ENCODE data around the gene VPS35L. TPM values are rescaled to one million over a fixed set of nuclear protein-coding genes. Genes with fewer than 3 reads are reported as not detected.

The VPS35L gene
- total and polyA plus RNA-seq, 2 of the 13 experiments (the other 11 are each of a cell fraction or from before 2014, with no cell fraction given) = 1.4 to 1.6 TPM

- TF ChIP-seq ZNF317 (CRISPR knock-in tag; IDR thresholded peaks at IDR 0.05) (no peak), KAT8 (CRISPR knock-in tag; IDR thresholded peaks at IDR 0.05) (no peak), PCBP2 (optimal IDR thresholded peaks at IDR 0.05; ENCODE audit: low read depth, low read length, poor library complexity, severe bottlenecking) (no peak)
Measured at GRCh38 chr16:19528666-19529065, 26.8 kb upstream of the VPS35L start (continued).

- peaks cover 6% of the 10 kb centered on the region; the same call in 1 of the 2 replicates for H3K4me1 ChIP-seq (ENCODE audit: insufficient read depth, low read length)
- no peak for TF ChIP-seq ZNF567 (CRISPR knock-in tag; IDR thresholded peaks at IDR 0.05; ENCODE audit: borderline replicate concordance)
- TF ChIP-seq POLR2G (IDR thresholded peaks at IDR 0.05; ENCODE audit: low read depth, low read length) = no peak
- TF ChIP-seq ELF1 (CRISPR knock-in tag; IDR thresholded peaks at IDR 0.05) = no peak
- TF ChIP-seq ZNF543 (CRISPR knock-in tag; IDR thresholded peaks at IDR 0.05) = no peak
- no peak for TF ChIP-seq ZBTB4 (CRISPR knock-in tag; IDR thresholded peaks at IDR 0.05; ENCODE audit: borderline replicate concordance)
- no peak for TF ChIP-seq ZNF326 (CRISPR knock-in tag; IDR thresholded peaks at IDR 0.05; ENCODE audit: borderline replicate concordance)
- TF ChIP-seq PHF21A (CRISPR knock-in tag; IDR thresholded peaks at IDR 0.05) = no peak
- TF ChIP-seq HOMEZ (CRISPR knock-in tag; IDR thresholded peaks at IDR 0.05; ENCODE audit: low read depth) = no peak
- no peak for TF ChIP-seq KDM5B (CRISPR knock-in tag; IDR thresholded peaks at IDR 0.05; ENCODE audit: borderline replicate concordance)
- TF ChIP-seq RELA (CRISPR knock-in tag; IDR thresholded peaks at IDR 0.05) = no peak
- TF ChIP-seq FOXK2 (IDR thresholded peaks at IDR 0.05) = no peak
- no peak for TF ChIP-seq NKX3-1 (CRISPR knock-in tag; IDR thresholded peaks at IDR 0.05)
- H3K9me3 ChIP-seq (ENCODE audit: low read length) = no peaks in the 10 kb centered on the region
- in situ Hi-C loops (cut with HindIII; ENCODE audit: extremely low pct_ligation_motif_present, low pct_unique_long_range_greater_than_20kb) = no loop called here
- no peak overlapping the region for H2AFZ ChIP-seq (ENCODE audit: low read length)
- ATAC-seq (no peak), DNase-seq (ENCODE audit: low spot score) (no peak), FAIRE-seq (no peak)
- peaks cover 13 to 60% of the 10 kb centered on the region in 2 experiments; a peak in 4 of 5 replicates for H3K36me3 ChIP-seq (replicated peaks in 1 of 2; ENCODE audit: control insufficient read depth in 1 of 2, insufficient read depth in 2 of 2, low read length in 2 of 2)
- H3K9ac ChIP-seq (ENCODE audit: insufficient read depth, low read depth, low read length) = no peak overlapping the region
- no TSS peak for BruUV-seq (replicated peaks)
- no peaks in the 10 kb centered on the region for H4K20me1 ChIP-seq (ENCODE audit: insufficient read depth, low read length)
- H3K79me2 ChIP-seq (ENCODE audit: insufficient read depth, low read length) = no peaks in the 10 kb centered on the region
- CTCF ChIA-PET (ENCODE audit: low intra/inter-chr PET ratio, low total read pairs) = no interaction called here
- no peak overlapping the region for H3K4me2 ChIP-seq (ENCODE audit: low read depth, low read length)
- H3K27ac ChIP-seq (ENCODE audit: extremely low read length, insufficient read depth, low read length) = no peak overlapping the region
- WGBS (ENCODE audit: low lambda C conversion rate) = 95% methylated on average over 1 of the region's 1 CpG
- POLR2A ChIA-PET = no interaction called here
- intact Hi-C loops (cut with micrococcal nuclease; ENCODE audit: unreplicated experiment) = no loop called here
- no peak overlapping the region for H3K4me3 ChIP-seq (replicated peaks in 1 of 3; ENCODE audit: insufficient read depth in 1 of 3, low read depth in 2 of 3, low read length in 3 of 3)
- no peaks in the 10 kb centered on the region for H3K27me3 ChIP-seq (ENCODE audit: control insufficient read depth in 1 of 2, insufficient read depth in 2 of 2, low read length in 2 of 2)
Measured at GRCh38 chr16:19532601-19533000, 22.9 kb upstream of the VPS35L start.

Measured in HepG2 (cell line).